ENCODE results near the gene GBF1.

DNA sequence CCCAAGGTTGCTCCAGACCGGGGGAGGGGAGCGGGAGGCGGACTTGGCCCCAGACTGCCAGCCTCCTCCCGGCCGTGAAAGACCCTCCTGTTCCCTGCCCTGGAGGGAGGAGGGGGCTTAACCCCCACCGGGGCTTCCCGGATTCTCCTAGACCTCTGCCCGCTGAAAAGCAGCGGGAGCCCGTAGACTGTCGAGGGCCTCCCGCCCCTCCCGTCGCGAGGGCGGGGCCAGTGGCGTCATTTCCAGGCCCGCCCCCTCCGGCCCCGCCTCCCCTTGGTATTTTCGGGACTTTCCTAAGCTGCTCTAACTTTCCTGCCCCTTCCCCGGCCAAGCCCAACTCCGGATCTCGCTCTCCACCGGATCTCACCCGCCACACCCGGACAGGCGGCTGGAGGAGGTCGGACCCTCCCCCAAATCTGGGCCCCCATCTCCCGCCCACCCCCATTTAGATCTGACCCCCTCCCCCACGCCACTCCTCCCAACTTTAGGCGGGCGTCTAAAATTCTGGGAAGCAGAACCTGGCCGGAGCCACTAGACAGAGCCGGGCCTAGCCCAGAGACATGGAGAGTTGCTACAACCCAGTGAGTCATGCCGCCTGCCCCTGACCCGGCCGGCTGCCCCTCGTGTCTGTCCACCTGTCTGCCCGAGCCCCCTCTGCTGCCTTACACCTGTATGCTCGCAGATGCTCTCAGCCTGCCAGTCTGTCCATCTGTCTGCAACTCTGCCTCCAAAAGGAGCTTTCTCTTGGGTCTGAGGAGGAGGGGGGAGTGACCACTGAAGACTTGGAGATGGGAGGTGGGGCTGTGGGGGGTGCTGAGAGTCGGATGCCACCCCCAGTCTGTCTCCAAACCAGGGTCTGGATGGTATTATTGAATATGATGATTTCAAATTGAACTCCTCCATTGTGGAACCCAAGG, 150.3 kb downstream of the GBF1 start, which contains the start of gene NFKB2:
- TF ChIP-seq, protein P1, sequence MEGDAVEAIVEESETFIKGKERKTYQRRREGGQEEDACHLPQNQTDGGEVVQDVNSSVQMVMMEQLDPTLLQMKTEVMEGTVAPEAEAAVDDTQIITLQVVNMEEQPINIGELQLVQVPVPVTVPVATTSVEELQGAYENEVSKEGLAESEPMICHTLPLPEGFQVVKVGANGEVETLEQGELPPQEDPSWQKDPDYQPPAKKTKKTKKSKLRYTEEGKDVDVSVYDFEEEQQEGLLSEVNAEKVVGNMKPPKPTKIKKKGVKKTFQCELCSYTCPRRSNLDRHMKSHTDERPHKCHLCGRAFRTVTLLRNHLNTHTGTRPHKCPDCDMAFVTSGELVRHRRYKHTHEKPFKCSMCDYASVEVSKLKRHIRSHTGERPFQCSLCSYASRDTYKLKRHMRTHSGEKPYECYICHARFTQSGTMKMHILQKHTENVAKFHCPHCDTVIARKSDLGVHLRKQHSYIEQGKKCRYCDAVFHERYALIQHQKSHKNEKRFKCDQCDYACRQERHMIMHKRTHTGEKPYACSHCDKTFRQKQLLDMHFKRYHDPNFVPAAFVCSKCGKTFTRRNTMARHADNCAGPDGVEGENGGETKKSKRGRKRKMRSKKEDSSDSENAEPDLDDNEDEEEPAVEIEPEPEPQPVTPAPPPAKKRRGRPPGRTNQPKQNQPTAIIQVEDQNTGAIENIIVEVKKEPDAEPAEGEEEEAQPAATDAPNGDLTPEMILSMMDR (IDR thresholded peaks at IDR 0.05) = no peak
- TF ChIP-seq POLR2A (IDR thresholded peaks at IDR 0.05) = peak; percentile 77 to 78

Data from uterus (tissue), 2 donors.